ENCODE measurements around the gene DCC.
"Not testable (repeated sequence)": the region's sequence is repeated elsewhere in the genome, so short reads cannot be mapped to it uniquely, and the experiment has no call there.

Gene DCC

DNA sequence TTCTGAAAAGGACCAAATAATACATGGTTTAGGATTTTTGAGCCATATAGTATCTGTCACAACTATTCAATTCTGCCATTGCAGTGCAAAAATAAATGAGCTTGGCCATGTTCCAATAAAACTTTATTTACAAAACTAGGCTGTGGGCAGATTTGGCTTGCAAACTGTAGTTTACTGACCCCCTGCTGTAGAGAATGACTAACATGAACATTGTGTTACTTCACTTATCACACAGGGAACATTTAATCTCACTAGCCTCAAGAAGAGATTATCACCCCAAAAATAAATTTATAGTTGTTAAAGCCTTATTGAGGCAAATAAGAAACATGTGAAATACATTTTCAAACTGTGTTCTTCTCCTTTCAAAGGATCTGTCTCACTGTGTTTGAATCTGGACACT, 1118.3 kb downstream of the DCC start:
- no peak for DNase-seq

- DNase-seq = no peak
These were observed 1119.1 kb downstream of the DCC start for GRCh38 chr18:53458944-53459580.

DNA sequence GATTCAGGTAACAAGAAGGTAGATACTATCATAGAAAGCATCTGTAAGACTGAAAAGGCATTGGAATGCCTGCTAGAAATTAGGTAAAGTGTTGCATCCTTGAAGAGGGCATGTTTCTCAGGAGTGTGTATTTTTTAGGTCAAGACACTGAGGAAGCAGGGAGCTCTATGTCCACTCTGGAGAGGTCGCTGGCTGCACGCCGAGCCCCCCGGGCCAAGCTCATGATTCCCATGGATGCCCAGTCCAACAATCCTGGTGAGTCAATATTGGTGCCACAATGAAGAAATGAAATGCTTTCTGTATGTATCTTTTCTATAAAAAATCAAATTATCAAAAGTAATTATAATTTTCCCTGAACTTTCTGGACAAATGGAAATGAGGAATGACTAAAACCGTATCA, 1127.8 kb downstream of the DCC start:
- no peak for DNase-seq

GRCh38 chr18:53468173-53468572, 1128.2 kb downstream of the DCC start:
- DNase-seq = not testable (repeated sequence)

DNA sequence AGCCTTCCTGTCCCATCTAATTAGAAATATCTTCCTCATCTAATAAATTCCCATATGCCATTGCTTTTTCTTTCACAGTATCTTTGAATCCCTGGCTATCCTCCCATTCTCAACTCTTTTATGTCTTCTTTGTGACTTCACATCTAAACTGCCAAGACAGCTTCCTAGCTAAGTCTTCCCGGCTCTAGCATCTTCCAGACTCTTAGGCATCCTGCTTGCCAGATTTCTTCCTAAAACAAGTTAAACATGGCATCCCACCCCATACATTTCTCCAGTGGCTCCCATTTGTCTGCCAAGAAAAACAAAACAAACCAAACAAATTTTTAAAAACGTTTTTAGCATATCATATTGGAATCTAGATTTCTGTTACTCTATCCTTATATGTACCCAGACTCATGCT, 1132.5 kb downstream of the DCC start:
- no peak for DNase-seq

GRCh38 chr18:53478155-53478554, 1138.2 kb downstream of the DCC start:
- no peak for DNase-seq

GRCh38 chr18:53486296-53486695, 1146.3 kb downstream of the DCC start:
- DNase-seq = no peak

DNA sequence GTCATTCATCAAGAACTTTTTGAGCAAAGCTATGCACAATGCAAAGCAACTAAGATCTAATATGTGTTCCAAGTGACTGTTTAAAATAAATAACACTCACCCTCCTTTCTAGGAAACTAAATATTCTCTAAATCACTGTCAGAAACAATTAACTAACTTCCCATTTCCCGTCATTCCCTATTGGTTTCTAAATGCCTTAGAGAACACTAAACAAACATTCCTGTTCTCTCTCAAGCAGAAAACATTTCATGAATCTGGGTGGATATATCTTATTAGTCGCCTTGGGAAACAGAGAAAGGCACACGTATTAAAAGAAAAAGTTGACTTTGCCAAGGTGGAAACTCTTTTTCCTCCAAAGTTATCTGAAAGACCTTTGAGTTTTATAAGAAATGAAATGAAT, 1149.3 kb downstream of the DCC start:
- no peak for DNase-seq

GRCh38 chr18:53490019-53490418, 1150.0 kb downstream of the DCC start:
- no peak for DNase-seq

DNA sequence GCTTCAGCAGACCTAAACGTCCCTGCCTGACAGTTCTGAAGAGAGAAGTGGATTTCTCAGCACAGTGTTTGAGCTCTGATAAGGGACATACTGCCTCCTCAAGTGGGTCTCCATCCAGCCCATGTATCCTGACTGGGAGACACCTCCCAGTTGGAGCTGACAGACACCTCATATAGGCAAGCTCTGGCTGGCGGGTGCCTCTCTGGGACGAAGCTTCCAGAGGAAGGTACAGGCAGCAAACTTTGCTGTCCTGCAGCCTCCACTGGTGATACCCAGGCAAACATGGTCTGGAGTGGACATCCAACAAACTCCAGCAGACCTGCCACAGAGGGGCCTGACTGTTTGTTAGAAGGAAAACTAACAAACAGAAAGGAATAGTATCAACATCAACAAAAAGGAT, 1156.0 kb downstream of the DCC start:
- DNase-seq = no peak

DNA sequence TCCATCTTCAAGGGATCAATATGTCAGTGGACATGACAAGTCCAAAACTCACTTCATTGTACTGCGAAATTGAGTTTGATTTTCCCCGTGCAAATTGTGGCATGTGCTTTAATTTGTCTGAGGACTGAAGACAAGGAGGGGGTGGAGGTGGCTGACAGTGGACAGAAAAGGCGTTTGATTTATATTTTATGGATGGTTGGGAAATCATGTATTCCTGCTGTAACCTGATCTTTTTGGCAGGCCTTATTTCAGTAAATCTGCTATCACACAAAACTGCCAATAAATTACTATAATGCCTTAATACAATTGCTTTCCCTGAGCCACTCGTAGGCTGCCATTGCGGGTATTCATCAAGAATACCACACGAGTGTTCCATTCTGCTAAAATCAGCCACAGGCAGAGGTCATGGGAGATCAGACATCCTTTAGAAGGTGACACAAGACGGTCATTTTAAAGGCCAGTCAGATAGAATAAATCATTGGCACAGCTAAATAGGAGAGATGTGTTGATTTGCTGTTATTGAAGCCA, 1164.0 kb downstream of the DCC start:
- DNase-seq = peak; percentile 1

DNA sequence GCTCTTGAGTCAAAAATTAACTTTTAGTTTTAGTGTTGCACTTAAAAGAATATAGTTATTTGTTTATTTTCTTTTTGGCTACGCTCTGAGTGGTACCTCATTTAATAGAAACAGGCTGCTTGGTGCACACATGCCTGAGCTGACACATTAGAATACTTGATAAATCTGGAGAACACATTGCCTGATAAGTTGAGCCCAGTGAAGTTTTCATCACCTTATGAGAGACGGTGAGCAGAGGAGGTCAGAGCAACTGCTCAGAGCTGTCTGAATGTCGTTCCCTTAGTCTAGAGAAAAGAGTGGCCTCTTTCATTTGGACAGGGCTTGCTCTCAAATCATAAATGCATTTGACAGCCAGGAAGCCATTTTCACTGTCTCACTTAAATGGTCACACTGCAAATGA, 1168.5 kb downstream of the DCC start:
- DNase-seq = no peak

DNA sequence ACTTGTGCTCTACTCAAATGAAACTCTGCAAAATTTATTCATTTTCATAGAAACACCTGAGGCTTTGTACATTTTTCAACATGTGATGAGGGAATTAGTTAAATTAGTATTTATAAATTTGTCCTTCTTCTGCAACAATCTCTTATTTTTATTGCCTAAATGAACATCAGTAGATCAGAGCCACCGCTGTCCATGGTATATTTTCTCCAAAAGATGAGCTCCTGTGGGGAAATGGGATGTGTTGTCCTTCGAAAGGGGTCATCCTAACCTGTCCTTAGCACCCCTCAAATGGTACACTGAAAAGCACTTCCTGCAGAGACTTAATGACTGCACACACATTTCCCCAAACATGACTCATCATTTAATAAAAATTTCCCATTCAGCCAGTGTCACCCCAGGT, 1169.9 kb downstream of the DCC start:
- no peak for DNase-seq

GRCh38 chr18:53511725-53512124, 1171.7 kb downstream of the DCC start:
- not testable (repeated sequence) for DNase-seq

DNA sequence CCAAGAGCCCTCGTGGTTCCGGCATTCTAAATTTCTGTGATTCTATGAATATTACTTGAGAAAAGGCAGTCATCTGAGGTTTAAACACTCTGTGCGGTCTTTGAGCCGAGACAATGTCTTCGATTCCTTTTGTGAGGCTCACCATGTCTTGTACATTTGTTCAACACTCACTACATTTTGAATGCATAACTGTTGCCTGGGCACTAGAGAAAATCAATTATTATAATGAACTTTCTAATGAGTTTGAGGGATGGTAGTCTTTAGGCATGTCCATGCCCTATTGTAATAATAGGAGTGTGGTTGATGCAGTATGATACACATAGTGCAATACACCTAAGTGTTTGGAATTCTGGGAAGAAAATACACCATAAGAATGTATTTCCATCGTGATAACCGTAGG, 1181.1 kb downstream of the DCC start:
- no peak for DNase-seq

GRCh38 chr18:53526101-53526870, 1186.3 kb downstream of the DCC start:
- no peak for DNase-seq

GRCh38 chr18:53527365-53527764, 1187.4 kb downstream of the DCC start:
- DNase-seq = no peak

- no peak for DNase-seq
These were observed 1191.2 kb downstream of the DCC start for GRCh38 chr18:53531187-53531586.

- no peak for DNase-seq
These were observed 1191.9 kb downstream of the DCC start for GRCh38 chr18:53531896-53532295.

DNA sequence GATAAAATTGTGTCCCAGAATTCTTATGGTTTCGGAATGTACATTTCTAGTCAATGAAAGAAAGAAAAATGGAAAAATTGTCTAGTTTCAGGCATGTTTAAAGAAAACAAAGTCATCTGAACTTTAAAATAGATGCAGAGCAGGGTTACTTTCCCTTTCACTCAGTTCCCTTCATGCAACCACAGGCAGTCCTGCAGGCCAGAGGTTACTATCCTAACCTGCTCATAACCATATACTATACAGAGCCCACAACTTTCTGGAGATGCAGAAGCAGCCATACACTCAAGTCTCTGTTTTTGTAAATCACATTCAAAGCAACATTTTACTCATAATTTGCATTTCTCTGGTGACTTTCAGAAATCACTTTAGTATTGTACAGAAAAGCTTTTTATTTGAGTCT, 1194.2 kb downstream of the DCC start:
- DNase-seq = no peak

DNA sequence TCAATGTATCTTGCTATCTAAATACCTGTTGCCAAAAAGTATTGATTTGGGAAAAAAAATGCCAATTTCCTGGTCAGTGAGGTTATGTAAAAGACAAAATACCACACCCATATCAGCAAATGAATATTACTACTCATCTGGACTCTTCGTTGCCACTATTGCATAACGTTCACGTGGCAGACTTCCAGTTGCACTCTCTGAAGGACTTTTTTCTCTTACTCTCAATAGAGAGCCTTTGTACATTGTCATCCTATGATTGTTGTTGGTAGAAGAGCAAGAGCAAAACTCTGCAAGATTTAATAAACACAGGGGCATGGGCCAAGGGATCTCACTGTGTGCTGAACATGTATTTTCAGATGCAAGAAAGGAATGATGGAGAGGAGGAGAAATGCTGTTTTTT, 1194.7 kb downstream of the DCC start:
- no peak for DNase-seq

GRCh38 chr18:53536908-53537307, 1196.9 kb downstream of the DCC start:
- DNase-seq = no peak

DNA sequence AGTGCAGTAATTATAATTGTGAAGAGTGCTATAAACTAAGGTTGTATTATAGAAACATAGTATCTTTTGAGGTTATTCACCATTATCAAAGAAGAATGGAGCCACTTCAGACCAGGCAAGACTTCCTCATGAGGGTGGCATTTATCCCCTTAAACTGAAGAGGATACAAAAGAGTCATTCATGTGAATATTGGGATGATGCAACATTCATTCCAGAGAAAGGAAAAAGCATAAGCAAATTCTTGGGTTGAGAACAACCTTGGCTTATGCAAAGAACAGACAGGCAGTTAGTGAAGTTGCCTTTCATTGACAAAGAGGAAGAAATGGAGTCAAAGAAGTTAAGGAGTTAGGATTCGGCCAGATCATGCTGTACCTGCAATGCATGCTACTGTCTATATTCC, 1201.9 kb downstream of the DCC start:
- no peak for DNase-seq

GRCh38 chr18:53543711-53544110, 1203.7 kb downstream of the DCC start:
- no peak for DNase-seq

DNA sequence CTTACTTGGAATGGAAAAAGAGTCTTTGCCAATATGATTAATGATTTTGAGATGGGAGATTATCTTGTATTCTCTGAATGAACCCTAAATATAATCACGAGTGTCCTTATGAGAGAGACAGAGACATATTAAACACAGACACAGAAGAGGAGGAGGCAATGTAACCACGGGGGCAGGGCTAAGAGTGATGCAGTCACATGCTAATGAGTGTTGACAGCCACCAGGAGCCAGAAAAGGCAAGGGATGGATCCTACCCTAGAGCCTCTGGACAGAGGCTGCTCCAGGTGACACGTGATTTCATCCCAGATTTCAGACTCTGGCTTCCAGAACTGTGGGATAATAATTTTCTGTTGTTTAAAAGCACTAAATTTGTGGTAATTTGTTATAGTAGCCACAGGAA, 1204.9 kb downstream of the DCC start:
- no peak for DNase-seq
